Immature natural killer cell (primary cell): ENCODE results near the gene CIB1. TPM values are rescaled to one million over a fixed set of nuclear protein-coding genes. Genes with fewer than 3 reads are reported as not detected.
"Not testable (repeated sequence)": the region's sequence is repeated elsewhere in the genome, so short reads cannot be mapped to it uniquely, and the experiment has no call there.

ENCODE experiments used
- DNase-seq, 3 donors: peaks; one replicate each; pipeline ENCODE4 v3.0.0; 2022; ENCODE audit warnings: mixed read lengths in 1 of 3
- H3K27ac Mint-ChIP-seq, 6 donors: one replicate each; pipeline ENCODE4 v1.8.0; 2020; ENCODE audit warnings: mixed read lengths in 6 of 6, mild to moderate bottlenecking in 5 of 6, inconsistent platforms in 4 of 6, moderate library complexity in 3 of 6
- H3K27me3 Mint-ChIP-seq, 3 donors: one replicate each; pipeline ENCODE4 v1.8.0; 2020 to 2021; ENCODE audit warnings: low read depth in 3 of 3, mild to moderate bottlenecking in 3 of 3, mixed read lengths in 3 of 3, moderate library complexity in 3 of 3, inconsistent platforms in 1 of 3
- H3K36me3 Mint-ChIP-seq, 3 donors: one replicate each; pipeline ENCODE4 v1.8.0; 2020; ENCODE audit warnings: mixed read lengths in 3 of 3, inconsistent platforms in 2 of 3, mild to moderate bottlenecking in 2 of 3
- H3K4me1 Mint-ChIP-seq, 2 donors: one replicate each; pipeline ENCODE4 v1.8.0; 2020; ENCODE audit warnings: inconsistent platforms in 2 of 2, mild to moderate bottlenecking in 2 of 2, mixed read lengths in 2 of 2, moderate library complexity in 1 of 2
- H3K4me3 Mint-ChIP-seq, 5 donors: one replicate each; pipeline ENCODE4 v1.8.0; 2020; ENCODE audit warnings: mild to moderate bottlenecking in 5 of 5, mixed read lengths in 5 of 5, inconsistent platforms in 3 of 5, moderate library complexity in 3 of 5
- H3K9me3 Mint-ChIP-seq, 6 donors: one replicate each; pipeline ENCODE4 v1.8.0; 2020; ENCODE audit warnings: mild to moderate bottlenecking in 6 of 6, mixed read lengths in 6 of 6, inconsistent platforms in 4 of 6, moderate library complexity in 3 of 6
- polyA plus RNA-seq, 3 donors: library from polyadenylated mRNA; unstranded; fragments of 300-500 nt; fragmentation: Illumina TruSeq; gene quantifications; one replicate each; pipeline ENCODE4 v1.2.3, GENCODE V29; 2021

Gene CIB1
- polyA plus RNA-seq, 3 donors from 2014 or later: 219 to 304 (median 265) TPM

DNA sequence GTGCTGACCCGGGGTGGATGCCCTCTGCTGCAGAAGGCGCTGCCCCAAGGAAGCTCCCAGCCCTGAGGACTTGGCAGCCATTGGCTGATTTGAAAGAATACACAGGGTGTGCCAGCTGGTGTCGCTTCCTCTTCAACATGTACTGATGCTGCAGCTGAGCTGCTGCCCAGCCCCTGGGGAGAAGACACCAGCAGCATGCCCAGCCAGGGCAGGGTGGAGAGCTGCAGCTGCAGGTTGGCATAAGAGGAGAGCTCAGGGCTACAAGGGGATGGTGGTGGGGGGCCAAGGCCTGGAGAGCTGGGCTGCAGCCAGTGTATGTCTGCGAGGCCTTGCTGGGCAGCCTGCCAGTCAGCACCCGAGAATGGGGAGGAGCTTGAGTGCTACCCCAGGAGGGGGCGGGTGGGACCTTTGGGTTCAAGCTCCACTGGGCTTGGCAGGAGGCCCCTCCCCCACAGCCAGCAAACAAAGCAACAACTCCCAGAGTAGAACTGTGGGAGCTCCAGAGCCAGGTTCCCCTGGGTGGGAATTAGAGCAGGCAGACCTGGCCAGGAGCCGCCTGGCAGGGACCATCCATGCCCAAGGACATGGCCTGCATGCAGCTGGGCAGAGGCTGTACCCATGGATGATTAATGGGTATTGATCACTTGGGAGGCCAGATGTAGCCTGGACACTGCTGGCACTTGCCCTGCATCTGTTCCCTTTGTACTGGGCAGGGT lies 41.8 kb downstream of the CIB1 start:
- H3K4me3 Mint-ChIP-seq: peak overlapping the region in 4 of 5 donors; percentile 51 to 73 (median 64)
- H3K27me3 Mint-ChIP-seq: peaks cover 0 to 1% (median 0%) of the 10 kb centered on the region in 3 donors
- peak in 1 of 3 donors; percentile 21 for DNase-seq
- no peaks in the 10 kb centered on the region for H3K9me3 Mint-ChIP-seq
- H3K36me3 Mint-ChIP-seq: peaks cover 0 to 13% (median 0%) of the 10 kb centered on the region in 3 donors
- peak overlapping the region in 4 of 6 donors; percentile 30 to 62 (median 44) for H3K27ac Mint-ChIP-seq
- H3K4me1 Mint-ChIP-seq: peaks cover 20 to 23% of the 10 kb centered on the region in 2 donors

DNA sequence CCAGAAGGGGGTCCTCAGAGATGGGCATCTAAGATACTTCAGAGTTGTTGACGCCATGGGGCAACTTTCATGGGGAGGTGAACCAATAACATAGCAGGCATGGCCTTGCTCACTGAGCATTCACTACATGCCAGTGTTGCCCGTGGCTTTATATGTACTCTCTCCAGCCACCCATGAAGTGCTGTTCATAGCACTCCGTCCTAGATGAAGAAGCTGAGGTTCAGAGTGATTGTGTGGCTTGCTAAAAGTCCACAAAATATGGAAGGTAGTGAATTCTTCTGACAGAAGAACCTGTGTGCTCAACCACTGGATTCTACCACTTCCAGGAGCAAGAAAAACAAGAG lies 42.4 kb downstream of the CIB1 start:
- no peaks in the 10 kb centered on the region for H3K9me3 Mint-ChIP-seq
- no peak for DNase-seq
- H3K4me1 Mint-ChIP-seq: peaks cover 20 to 23% of the 10 kb centered on the region in 2 donors
- peak overlapping the region in 3 of 6 donors; percentile 30 to 50 (median 38) for H3K27ac Mint-ChIP-seq
- peaks cover 0 to 7% (median 0%) of the 10 kb centered on the region in 3 donors for H3K36me3 Mint-ChIP-seq
- H3K27me3 Mint-ChIP-seq: peaks cover 0 to 1% (median 0%) of the 10 kb centered on the region in 3 donors
- H3K4me3 Mint-ChIP-seq: peak overlapping the region in 1 of 5 donors; percentile 50

DNA sequence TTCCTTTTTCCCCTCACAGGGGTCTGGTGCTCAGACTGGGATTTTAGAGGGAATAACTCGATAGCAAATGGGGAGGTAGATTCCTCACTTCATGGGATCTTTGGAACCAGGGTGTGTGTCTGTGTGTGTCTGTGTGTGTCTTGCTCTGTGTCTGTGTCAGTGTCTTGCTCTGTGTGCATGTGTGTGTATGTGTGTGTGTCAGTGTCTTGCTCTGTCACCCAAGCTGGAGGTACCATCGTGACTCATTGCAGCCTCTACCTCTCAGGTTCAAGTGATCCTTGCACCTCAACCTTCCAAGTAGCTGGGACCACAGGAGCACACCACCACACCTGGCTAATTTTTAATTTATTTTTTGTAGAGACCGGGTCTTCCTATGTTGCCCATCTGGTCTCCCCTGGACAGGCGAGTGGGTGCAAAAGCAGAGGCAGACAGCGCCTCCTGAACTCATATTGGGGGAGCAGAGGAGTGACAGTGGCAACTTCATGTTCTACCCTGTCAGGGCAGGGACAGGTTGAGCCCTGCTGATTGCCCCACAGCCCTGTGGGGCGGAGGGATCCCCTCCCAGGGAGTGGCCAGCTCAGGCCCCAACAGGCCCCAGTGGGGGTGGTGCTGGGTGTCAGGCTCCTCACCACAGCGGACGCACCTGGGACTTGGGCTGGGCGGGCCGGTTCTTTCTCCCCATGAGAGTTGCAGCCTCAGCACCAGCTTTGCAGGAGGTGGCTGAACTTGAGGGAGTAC lies 43.0 kb downstream of the CIB1 start:
- Mint-ChIP-seq H3K27me3 (peaks cover 0 to 1% (median 0%) of the 10 kb centered on the region in 3 donors), H3K36me3 (peaks cover 0 to 5% (median 0%) of the 10 kb centered on the region in 3 donors), H3K9me3 (no peaks in the 10 kb centered on the region), H3K27ac (peak overlapping the region in 1 of 6 donors; percentile 82), H3K4me1 (peaks cover 20 to 23% of the 10 kb centered on the region in 2 donors), H3K4me3 (no peak overlapping the region)
- no peak for DNase-seq

DNA sequence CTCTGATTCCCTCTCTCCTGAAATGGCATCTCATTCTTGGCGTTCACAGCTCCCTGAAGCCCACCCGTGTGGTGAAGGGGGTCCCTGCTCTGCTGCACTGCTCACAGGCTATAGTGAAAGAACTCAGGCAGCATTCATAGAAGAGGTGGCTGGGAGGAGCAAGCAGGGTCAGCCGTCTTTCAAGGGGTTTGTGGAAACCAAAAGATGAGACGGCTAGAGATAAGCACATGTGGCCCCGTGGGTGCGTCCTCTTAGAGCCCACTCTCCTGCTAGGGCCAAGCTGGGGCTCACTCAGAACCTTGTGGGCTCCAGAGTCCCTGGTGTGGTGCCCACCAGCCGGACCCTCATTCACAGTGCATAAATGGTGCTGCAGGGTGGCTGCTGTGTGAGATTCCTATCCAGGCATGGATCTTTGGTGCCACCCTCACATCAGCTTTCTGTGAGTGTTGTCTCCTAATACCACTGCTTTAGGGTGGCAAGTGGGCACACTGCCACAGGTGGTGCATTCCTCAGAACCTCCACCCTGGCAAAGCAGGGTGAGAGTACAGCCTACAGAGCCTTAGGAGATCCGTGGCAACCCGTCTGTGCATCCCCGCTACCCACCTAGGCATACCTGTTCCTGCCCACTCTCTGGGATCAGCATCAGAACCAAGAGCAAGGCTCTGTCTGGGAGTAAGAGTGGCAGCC lies 43.8 kb downstream of the CIB1 start:
- no peaks in the 10 kb centered on the region for H3K9me3 Mint-ChIP-seq
- H3K36me3 Mint-ChIP-seq: peaks cover 0 to 5% (median 0%) of the 10 kb centered on the region in 3 donors
- no peak for DNase-seq
- peaks cover 0 to 4% (median 4%) of the 10 kb centered on the region in 3 donors for H3K27me3 Mint-ChIP-seq
- no peak overlapping the region for H3K4me3 Mint-ChIP-seq
- H3K4me1 Mint-ChIP-seq: peaks cover 28 to 30% of the 10 kb centered on the region in 2 donors
- no peak overlapping the region for H3K27ac Mint-ChIP-seq

DNA sequence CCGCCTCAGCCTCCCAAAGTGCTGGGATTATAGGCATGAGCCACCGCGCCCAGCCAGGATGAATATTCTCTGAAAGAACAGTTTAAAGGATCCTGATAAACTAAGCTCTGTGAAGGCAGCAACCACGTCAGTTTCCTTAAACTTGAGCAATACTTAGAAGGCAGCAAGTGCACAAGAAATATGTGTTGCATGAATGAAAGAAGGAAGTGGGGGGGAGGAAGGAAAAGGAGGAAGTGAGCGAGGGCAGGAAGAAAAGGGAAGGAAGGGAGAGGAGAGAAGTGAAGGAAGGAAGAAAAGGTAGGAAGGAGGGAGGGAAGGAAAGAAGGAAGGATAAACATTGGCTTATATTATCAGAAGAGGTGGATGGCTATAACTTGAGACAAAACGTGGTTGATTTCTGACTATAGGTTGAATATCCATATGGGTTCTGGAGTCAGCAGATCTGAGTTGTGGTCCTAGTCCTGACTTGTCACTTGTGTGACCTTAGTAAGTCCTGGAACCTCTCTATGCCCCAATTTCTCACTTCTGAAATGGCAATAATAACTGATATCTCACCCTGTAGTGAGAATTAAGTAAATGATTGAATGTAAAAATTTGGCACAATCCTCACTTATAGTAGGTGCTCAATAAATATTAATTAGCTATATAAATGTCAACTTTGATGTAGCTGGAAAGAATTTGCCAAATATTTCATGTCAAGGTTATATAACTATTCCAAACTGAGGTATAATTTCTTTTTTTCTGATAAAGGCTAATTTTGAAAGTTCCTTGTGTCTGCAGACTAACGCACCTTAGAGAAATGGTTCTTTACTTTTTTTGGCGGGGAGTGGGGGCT lies 44.6 kb downstream of the CIB1 start:
- Mint-ChIP-seq H3K9me3 (no peaks in the 10 kb centered on the region), H3K4me1 (peaks cover 32 to 33% of the 10 kb centered on the region in 2 donors)

DNA sequence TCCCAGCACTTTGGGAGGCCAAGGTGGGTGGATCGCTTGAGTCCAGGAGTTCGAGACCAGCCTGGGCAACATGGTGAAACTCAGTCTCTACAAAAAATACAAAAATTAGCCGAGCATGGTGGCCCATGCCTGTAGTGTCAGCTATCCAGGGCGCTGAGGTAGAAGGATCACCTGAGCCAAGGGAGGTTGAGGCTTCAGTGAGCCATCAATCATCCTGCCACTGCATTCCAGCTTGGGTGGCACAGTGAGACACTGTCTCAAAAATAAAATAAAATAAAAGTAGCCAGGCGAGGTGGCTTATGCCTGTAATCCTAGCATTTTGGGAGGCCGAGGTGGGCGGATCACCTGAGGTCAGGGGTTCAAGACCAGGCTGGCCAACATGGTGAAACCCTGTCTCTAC lies 45.7 kb downstream of the CIB1 start:
- H3K36me3 Mint-ChIP-seq, H3K4me3 Mint-ChIP-seq, H3K9me3 Mint-ChIP-seq, H3K27ac Mint-ChIP-seq, DNase-seq, H3K27me3 Mint-ChIP-seq: not testable (repeated sequence)
- H3K4me1 Mint-ChIP-seq: peaks cover 27 to 28% of the 10 kb centered on the region in 2 donors

More for the DNA sequence above, 44.6 kb downstream of the CIB1 start:
- Mint-ChIP-seq H3K27ac (peak overlapping the region in 1 of 6 donors; percentile 50), H3K4me3 (no peak overlapping the region), H3K36me3 (peaks cover 0 to 5% (median 0%) of the 10 kb centered on the region in 3 donors), H3K27me3 (peaks cover 0 to 4% (median 4%) of the 10 kb centered on the region in 3 donors)
- no peak for DNase-seq

DNA sequence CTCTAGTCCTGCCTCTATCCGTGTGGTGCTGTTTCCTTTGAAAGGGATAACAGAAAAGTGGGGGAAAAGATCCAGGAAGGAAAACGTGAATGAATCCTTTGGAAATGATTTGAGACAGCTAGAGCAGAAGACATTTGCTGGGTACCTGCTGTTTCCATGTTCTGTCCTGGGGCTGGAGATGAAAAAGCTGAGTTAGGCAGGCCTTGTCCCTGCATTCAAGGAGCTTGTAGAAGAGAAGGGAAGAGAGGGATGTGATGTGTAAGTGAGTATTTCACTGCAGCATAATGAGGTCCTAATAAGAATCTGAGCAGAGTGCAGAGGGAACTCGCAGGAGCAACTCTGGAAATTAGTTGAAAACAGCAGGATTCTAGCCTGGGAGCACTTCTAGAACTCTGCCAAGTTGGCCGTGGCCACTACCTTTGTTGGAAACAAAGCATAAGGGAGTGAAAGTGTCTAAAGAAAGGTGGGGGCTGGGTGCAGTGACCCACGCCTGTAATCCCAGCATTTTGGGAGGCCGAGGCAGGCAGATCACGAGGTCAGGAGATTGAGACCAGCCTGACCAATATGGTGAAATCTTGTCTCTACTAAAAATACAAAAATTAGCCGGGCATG lies 46.4 kb downstream of the CIB1 start:
- Mint-ChIP-seq H3K4me3 (no peak overlapping the region), H3K27ac (peak overlapping the region in 1 of 6 donors; percentile 45), H3K4me1 (peaks cover 22% of the 10 kb centered on the region in 2 donors), H3K9me3 (no peaks in the 10 kb centered on the region), H3K36me3 (no peaks in the 10 kb centered on the region), H3K27me3 (peaks cover 0 to 5% (median 4%) of the 10 kb centered on the region in 3 donors)
- no peak for DNase-seq

DNA sequence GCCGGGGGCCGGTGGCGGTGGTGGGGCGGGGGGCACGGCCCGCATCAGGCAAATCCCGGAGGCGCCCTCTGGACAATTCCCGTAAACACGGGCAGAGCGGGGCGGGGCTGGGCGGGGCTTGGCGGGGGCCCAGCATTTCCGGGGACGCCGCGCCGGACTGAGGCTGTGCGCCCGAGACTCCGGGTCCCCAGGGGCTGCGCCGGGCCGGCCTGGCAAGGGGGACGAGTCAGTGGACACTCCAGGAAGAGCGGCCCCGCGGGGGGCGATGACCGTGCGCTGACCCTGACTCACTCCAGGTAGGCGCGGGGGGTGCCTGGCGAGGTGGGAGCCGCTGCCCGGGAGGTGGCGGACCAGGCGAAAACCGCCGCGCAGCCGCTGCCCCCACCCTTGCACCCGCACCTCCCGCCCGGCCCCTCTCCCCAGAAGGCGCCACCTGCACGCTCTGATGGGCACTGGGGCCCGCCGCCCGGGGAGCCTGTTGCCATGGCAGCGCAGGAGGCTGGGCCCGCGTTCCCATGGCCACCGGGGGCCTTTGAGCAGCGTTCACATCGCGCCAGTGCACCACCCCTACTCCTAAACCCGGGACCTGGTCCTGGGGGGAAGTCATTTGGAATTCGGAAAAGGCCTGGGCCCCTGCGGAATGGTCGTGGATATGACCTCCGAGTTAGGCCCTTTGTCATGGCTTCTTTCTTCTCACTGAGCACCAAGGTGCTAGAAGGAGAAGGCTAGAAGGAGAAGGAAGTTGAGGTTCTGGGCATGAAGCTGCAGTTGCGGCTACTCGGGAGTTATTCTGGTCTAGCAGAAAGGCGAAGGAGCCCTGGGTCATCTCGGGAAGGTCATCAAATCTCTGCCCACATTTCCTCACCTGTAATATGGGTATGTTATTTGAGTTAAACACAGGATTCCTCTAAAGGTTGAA lies 48.7 kb downstream of the CIB1 start:
- DNase-seq: peak; percentile 44 to 52 (median 50)
- Mint-ChIP-seq H3K4me1 (peaks cover 13 to 14% of the 10 kb centered on the region in 2 donors), H3K9me3 (no peaks in the 10 kb centered on the region), H3K27me3 (peaks cover 0 to 5% (median 4%) of the 10 kb centered on the region in 3 donors), H3K36me3 (no peaks in the 10 kb centered on the region), H3K4me3 (peak overlapping the region; percentile 74 to 84 (median 83)), H3K27ac (peak overlapping the region in 4 of 6 donors; percentile 12 to 69 (median 46))

DNA sequence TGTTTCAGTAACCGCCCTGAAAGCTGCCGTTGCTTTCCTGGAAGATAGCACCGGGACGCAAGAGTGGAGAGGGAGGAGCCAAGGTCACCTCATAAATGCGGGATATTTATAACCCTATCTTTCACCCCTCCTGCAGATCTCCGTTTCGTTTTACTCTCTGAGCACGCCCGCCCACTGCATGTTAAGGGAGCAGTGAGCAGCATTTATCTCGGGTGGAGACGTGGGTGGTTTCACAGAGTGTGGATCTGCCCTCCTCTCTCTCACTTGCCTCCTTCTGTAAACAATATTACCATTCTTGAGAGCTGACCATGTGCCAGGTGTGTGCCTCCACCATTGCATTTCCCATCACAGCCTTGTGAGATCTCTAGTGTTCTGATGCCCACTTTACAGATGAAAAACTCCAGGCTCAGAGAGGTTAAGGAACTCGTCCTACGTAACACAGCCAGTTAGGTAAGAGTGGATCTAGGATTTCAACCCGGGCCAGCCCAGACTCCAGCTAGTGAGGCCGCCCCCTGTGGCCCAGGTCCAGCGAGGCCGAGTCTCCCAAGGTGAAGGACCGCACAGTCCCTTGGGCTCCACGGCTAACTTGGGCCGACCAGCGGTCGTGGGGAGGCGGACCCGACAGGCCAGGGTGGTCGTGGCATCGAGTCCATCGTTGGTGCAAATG lies 49.5 kb downstream of the CIB1 start:
- Mint-ChIP-seq H3K36me3 (no peaks in the 10 kb centered on the region), H3K27ac (peak overlapping the region in 3 of 6 donors; percentile 2 to 82 (median 50)), H3K4me1 (peaks cover 16 to 19% of the 10 kb centered on the region in 2 donors), H3K9me3 (no peaks in the 10 kb centered on the region), H3K27me3 (peaks cover 0 to 7% (median 4%) of the 10 kb centered on the region in 3 donors), H3K4me3 (peak overlapping the region; percentile 58 to 90 (median 76))
- peak in 1 of 3 donors; percentile 10 for DNase-seq

DNA sequence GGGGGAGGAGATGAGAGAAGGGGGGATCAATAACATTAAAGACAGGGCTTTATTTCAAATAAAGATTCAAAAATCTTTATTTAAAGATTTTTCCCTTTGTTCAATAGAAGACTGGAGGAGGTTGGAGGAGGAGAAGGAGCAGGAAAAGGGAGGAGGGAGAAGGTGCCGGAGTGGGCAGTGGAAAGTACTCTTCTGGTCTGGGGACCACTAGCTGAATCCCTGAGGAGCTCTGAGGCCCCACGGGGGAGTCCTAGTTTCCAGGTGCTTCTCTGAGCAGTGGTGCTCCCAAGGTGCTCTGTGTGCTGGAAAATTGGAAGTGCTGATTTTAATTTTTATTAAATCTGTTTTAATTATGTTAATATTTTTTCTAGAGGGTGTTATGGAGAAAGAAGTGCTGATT lies 52.0 kb downstream of the CIB1 start:
- DNase-seq: no peak
- Mint-ChIP-seq H3K4me1 (peaks cover 25 to 30% of the 10 kb centered on the region in 2 donors), H3K27me3 (peaks cover 0 to 8% (median 4%) of the 10 kb centered on the region in 3 donors), H3K36me3 (no peaks in the 10 kb centered on the region), H3K9me3 (no peaks in the 10 kb centered on the region), H3K27ac (no peak overlapping the region), H3K4me3 (no peak overlapping the region)
